ENCODE data around the gene ZBTB7C.

Gene ZBTB7C

DNA sequence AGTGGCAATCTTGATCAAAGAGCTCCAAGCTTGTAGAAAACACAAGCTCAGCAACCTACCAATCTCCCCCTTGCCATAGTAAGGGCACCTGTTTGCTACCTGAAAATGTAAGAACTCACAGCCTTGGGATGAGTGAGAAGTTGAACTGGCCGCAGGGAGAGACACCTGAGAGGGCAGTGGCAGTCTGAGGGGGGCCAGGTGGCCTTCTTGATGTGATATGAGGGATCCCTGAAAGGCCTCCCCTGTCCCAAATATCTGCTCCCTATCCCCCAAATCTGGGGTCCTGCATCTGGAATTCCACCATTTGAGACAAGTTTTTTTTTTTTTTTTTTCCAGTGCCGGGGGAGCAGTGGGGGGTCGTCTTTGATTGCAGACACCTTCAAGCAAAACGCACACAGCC lies 248.6 kb downstream of the ZBTB7C start:
- H3K4me1 ChIP-seq (ENCODE audit: control insufficient read depth, insufficient read depth, low read length) = peaks cover 26% of the 10 kb centered on the region
- H3K9ac ChIP-seq (ENCODE audit: low read length) = no peak overlapping the region
- peak overlapping the region; percentile 67; the same call in 1 of the 2 replicates for H3K4me3 ChIP-seq (ENCODE audit: low read depth, low read length)
- H3K27ac ChIP-seq (ENCODE audit: low read depth, low read length) = no peak overlapping the region
- no peaks in the 10 kb centered on the region for H3K9me3 ChIP-seq (ENCODE audit: control insufficient read depth, insufficient read depth, low read depth, low read length)
- H3K36me3 ChIP-seq (ENCODE audit: control insufficient read depth, insufficient read depth, low read length) = no peaks in the 10 kb centered on the region
- H3K27me3 ChIP-seq (ENCODE audit: control insufficient read depth, insufficient read depth, low read length) = peaks cover 47% of the 10 kb centered on the region

DNA sequence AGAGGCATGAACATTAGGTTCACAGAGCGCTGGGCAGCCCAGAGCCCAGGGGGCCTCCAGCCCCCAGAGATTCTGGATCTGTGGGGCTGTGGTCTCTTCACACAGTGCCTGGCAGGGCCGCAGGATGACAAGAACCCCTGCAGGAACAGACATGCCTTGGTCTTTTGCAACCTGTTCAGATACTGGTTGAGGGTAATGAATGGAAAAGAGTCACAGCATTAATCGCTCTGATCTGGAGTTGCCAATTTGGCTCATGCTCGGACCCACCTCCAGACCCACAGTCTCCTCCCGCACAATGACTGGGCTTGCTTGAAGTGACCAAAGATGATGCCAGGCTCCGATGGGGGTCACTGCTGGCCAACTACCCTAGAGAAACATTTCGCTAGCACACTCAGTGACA lies 249.4 kb downstream of the ZBTB7C start:
- Histone ChIP-seq H3K36me3 (ENCODE audit: control insufficient read depth, insufficient read depth, low read length) (no peaks in the 10 kb centered on the region), H3K27me3 (ENCODE audit: control insufficient read depth, insufficient read depth, low read length) (peaks cover 47% of the 10 kb centered on the region), H3K9ac (ENCODE audit: low read length) (no peak overlapping the region), H3K4me3 (ENCODE audit: low read depth, low read length) (no peak overlapping the region), H3K9me3 (ENCODE audit: control insufficient read depth, insufficient read depth, low read depth, low read length) (no peaks in the 10 kb centered on the region), H3K27ac (ENCODE audit: low read depth, low read length) (no peak overlapping the region), H3K4me1 (ENCODE audit: control insufficient read depth, insufficient read depth, low read length) (peaks cover 19% of the 10 kb centered on the region)

DNA sequence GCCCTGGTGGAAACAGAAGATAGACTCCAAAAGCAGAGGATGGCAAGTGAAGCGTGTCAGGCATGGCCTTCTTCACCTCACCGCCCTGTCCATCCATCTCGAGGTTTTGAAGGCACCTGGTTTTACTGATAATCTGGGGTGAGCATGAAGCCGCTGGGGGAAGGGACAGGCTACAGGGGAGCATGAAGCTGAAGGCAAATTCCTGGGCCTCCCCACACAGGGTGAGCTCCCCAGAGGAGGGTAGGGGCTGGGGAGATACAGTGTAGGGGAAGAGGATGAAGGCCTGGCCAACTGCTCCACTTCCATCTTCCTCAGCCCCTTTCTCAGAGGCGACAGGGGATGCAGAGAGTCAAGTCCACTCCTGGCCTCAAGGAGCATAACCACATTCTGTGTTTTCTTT lies 250.5 kb downstream of the ZBTB7C start:
- Histone ChIP-seq H3K4me1 (ENCODE audit: control insufficient read depth, insufficient read depth, low read length) (peaks cover 16% of the 10 kb centered on the region), H3K9ac (ENCODE audit: low read length) (no peak overlapping the region), H3K36me3 (ENCODE audit: control insufficient read depth, insufficient read depth, low read length) (no peaks in the 10 kb centered on the region), H3K27ac (ENCODE audit: low read depth, low read length) (no peak overlapping the region), H3K27me3 (ENCODE audit: control insufficient read depth, insufficient read depth, low read length) (peaks cover 47% of the 10 kb centered on the region), H3K4me3 (ENCODE audit: low read depth, low read length) (no peak overlapping the region), H3K9me3 (ENCODE audit: control insufficient read depth, insufficient read depth, low read depth, low read length) (no peaks in the 10 kb centered on the region)

DNA sequence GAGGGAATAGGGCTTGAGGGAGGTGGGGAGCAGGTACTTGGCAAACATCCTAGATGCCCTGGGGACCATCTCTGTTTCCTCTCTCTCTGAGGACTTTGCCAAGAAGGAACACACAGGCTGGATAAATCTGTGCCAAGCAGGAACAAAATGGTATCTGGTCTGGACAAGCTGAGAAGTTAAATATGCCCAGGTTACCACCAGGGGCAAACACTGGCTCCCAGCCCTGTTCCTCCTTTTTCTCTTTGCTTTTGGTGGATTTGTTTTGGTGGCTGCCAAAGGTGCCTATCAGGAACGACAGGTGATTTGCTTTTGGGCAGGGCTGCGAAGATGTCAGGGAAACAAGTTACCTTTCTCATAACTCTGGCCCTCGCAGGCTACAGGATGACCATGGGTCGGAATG lies 251.2 kb downstream of the ZBTB7C start:
- H3K36me3 ChIP-seq (ENCODE audit: control insufficient read depth, insufficient read depth, low read length) = no peaks in the 10 kb centered on the region
- H3K4me1 ChIP-seq (ENCODE audit: control insufficient read depth, insufficient read depth, low read length) = peaks cover 10% of the 10 kb centered on the region
- H3K27ac ChIP-seq (ENCODE audit: low read depth, low read length) = no peak overlapping the region

DNA sequence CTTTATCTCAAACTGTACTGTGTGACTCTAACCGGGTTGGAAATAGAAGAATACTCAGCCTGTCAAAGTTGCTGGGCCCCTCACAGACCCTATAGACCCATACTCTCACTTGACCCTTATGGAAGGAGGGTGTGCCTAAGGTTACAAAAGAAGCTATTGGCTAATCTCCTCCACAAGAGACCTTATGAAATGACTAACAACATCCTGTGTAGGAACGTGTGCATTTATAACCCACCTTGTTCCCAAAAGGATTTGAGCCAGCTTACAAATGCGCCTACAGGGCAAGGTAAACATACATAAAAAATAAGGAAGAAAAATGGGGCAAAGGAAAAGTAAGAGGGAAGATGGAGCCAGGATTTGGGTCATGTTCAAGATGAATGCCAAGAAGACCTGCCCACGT lies 253.3 kb downstream of the ZBTB7C start:
- Histone ChIP-seq H3K9me3 (ENCODE audit: control insufficient read depth, insufficient read depth, low read depth, low read length) (no peaks in the 10 kb centered on the region), H3K36me3 (ENCODE audit: control insufficient read depth, insufficient read depth, low read length) (no peaks in the 10 kb centered on the region), H3K4me1 (ENCODE audit: control insufficient read depth, insufficient read depth, low read length) (no peaks in the 10 kb centered on the region; the same call in 1 of the 2 replicates), H3K9ac (ENCODE audit: low read length) (no peak overlapping the region), H3K4me3 (ENCODE audit: low read depth, low read length) (no peak overlapping the region), H3K27me3 (ENCODE audit: control insufficient read depth, insufficient read depth, low read length) (peaks cover 40% of the 10 kb centered on the region), H3K27ac (ENCODE audit: low read depth, low read length) (no peak overlapping the region)

More for the DNA sequence above, 251.2 kb downstream of the ZBTB7C start:
- H3K4me3 ChIP-seq (ENCODE audit: low read depth, low read length) = no peak overlapping the region
- no peak overlapping the region for H3K9ac ChIP-seq (ENCODE audit: low read length)
- H3K9me3 ChIP-seq (ENCODE audit: control insufficient read depth, insufficient read depth, low read depth, low read length) = no peaks in the 10 kb centered on the region
- H3K27me3 ChIP-seq (ENCODE audit: control insufficient read depth, insufficient read depth, low read length) = peaks cover 46% of the 10 kb centered on the region

DNA sequence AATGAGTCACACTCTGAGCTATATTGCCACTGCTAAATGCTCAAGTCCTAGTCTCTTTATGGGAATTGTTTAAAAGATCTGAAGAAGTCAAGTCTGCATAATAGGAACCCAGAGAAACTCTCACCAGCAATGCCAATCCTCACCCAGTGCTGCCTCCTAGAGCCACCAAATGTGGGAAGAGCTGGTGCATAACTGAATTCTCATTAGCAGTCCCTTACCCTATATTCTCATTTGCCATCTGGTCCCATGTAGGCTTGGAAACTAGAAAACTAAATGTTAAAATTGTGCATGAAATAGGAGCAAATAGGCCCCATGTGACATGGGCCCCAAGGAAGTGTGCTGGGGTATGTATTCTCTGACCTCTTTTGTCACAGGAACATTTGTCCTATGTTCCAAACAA lies 254.4 kb downstream of the ZBTB7C start:
- Histone ChIP-seq H3K27ac (ENCODE audit: low read depth, low read length) (no peak overlapping the region), H3K9me3 (ENCODE audit: control insufficient read depth, insufficient read depth, low read depth, low read length) (no peaks in the 10 kb centered on the region), H3K27me3 (ENCODE audit: control insufficient read depth, insufficient read depth, low read length) (peaks cover 30% of the 10 kb centered on the region), H3K9ac (ENCODE audit: low read length) (no peak overlapping the region), H3K4me1 (ENCODE audit: control insufficient read depth, insufficient read depth, low read length) (no peaks in the 10 kb centered on the region; the same call in 1 of the 2 replicates), H3K36me3 (ENCODE audit: control insufficient read depth, insufficient read depth, low read length) (no peaks in the 10 kb centered on the region), H3K4me3 (ENCODE audit: low read depth, low read length) (no peak overlapping the region)

DNA sequence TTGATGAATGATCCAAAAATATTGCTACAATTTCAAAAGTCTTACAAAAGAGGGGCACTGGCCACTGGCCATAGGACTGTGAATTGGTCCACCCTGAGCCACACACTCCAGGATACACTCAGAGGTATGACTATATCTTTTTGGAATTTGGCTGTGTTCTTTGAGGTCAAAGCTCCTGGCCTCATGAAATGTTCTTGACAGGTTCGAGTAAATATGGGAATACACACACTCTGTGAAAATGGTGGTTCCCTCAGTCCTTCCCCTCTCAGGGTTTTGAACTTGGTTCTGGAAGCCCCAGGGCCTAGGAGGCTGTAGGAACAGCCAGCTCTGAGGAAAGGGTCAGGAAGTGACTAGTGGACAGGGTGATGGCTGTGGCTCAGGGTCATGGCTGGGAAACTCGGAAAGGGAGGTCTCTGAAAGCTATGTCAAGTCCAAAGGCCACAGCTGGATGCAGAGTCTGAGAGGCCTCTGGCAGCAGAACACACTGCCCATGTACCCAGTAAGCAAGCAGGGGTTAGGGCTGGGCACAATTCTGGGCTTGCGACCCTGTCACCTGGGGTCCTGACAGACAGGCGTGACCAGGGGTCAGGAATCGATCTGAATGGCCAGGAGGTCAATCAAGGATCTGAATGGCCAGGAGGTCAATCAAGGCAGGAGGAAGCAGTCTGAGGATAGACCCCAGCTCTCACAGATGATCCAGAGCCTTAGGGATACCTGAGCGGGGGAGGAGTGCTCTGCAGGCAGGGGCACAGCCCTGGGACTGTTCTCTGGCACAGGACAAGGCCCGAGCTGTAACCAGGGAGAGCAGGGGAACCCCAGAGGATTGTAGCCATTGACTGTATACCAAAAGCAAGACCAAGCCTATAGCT lies 255.3 kb downstream of the ZBTB7C start:
- Histone ChIP-seq H3K27ac (ENCODE audit: low read depth, low read length) (no peak overlapping the region), H3K36me3 (ENCODE audit: control insufficient read depth, insufficient read depth, low read length) (no peaks in the 10 kb centered on the region), H3K27me3 (ENCODE audit: control insufficient read depth, insufficient read depth, low read length) (peaks cover 20% of the 10 kb centered on the region), H3K9ac (ENCODE audit: low read length) (no peak overlapping the region), H3K9me3 (ENCODE audit: control insufficient read depth, insufficient read depth, low read depth, low read length) (no peaks in the 10 kb centered on the region), H3K4me3 (ENCODE audit: low read depth, low read length) (no peak overlapping the region), H3K4me1 (ENCODE audit: control insufficient read depth, insufficient read depth, low read length) (no peaks in the 10 kb centered on the region; the same call in 1 of the 2 replicates)

DNA sequence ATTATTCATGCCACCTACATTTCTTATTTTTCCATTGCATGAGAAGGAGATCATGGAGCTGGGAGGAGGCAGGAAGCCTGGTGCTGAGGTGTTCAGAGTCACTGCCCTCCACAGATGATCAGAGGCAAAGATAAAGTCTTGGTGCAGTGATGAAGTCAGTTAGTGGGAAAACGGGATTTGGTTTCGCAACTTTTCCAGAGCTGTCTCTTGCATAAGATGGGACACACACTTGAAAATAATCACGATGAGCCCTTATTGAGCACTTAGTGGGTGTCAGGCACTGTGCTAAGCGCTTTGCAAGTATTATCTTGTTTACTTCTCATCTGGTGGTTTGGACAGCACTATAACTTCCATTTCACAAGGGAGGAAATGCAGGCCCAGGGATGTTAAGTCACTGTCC lies 256.6 kb downstream of the ZBTB7C start:
- Histone ChIP-seq H3K9ac (ENCODE audit: low read length) (no peak overlapping the region), H3K27ac (ENCODE audit: low read depth, low read length) (no peak overlapping the region), H3K27me3 (ENCODE audit: control insufficient read depth, insufficient read depth, low read length) (peaks cover 7% of the 10 kb centered on the region), H3K36me3 (ENCODE audit: control insufficient read depth, insufficient read depth, low read length) (no peaks in the 10 kb centered on the region), H3K4me1 (ENCODE audit: control insufficient read depth, insufficient read depth, low read length) (no peaks in the 10 kb centered on the region; the same call in 1 of the 2 replicates), H3K9me3 (ENCODE audit: control insufficient read depth, insufficient read depth, low read depth, low read length) (no peaks in the 10 kb centered on the region), H3K4me3 (ENCODE audit: low read depth, low read length) (no peak overlapping the region)

DNA sequence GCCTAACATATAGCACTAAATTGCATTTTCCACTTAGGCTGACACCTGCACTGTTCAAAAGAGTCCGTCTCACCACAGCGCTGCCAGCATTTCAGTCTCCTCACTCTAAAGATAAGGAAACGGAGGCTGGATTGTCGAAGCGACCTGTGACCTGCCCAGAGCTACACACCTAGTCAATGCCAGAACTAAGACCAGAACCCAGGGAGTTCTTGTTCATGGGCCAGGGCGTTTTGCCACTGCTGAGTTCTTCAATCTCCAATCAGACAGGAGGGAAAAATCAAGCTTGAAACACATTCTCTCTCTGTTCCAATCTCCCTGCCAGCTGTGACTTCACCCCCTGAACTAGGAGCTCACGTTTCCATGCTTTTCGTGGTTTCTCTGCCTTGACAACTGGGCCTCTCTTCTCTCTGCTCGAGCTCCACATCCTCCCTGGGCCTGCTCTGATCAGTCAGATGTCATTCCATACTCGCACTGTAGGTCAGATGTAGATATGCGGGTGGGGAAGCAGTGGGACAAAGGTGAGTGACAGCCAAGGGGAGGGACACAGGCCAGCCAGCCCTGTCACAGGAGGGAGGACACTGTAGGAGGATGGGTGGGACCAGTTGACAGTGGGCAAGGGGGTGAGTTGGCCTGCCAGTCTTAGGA lies 257.6 kb downstream of the ZBTB7C start:
- H3K4me1 ChIP-seq (ENCODE audit: control insufficient read depth, insufficient read depth, low read length) = no peaks in the 10 kb centered on the region; the same call in 1 of the 2 replicates
- no peaks in the 10 kb centered on the region for H3K9me3 ChIP-seq (ENCODE audit: control insufficient read depth, insufficient read depth, low read depth, low read length)
- no peaks in the 10 kb centered on the region for H3K36me3 ChIP-seq (ENCODE audit: control insufficient read depth, insufficient read depth, low read length)
- no peak overlapping the region for H3K9ac ChIP-seq (ENCODE audit: low read length)
- no peak overlapping the region for H3K4me3 ChIP-seq (ENCODE audit: low read depth, low read length)
- peaks cover 2% of the 10 kb centered on the region; the same call in 1 of the 2 replicates for H3K27me3 ChIP-seq (ENCODE audit: control insufficient read depth, insufficient read depth, low read length)
- no peak overlapping the region for H3K27ac ChIP-seq (ENCODE audit: low read depth, low read length)

DNA sequence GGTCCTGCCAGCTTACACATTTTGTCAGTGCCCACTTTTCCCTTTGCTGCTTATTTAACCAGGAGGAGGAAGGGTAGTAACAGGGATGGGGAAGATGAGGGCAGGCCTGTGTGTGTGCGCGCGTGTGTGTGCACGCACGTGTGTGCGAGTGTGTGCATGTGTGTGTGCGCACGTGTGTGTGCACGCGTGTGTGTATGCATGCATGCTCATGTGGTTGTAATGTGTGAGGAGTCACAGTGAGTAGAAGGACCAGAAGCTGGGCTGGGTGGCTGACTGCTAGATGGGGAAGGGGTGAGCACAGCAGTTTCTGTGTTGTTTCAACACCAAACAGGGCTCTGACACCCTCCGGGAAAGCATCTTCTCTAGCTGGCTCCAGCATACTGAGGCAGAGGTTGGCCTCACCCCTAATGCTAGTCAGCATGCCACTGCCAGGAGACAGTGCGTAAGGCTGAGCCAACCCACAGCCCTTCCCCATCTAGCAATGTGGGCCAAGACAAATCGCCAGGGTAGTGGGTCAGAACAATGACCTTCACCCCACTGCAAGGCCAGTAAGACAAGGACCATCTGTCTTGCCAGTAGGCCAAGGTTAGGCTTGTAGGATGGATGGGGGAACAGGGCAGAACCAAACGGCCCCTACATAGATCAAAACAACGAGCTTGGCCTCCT lies 260.0 kb downstream of the ZBTB7C start:
- Histone ChIP-seq H3K4me3 (ENCODE audit: low read depth, low read length) (no peak overlapping the region), H3K4me1 (ENCODE audit: control insufficient read depth, insufficient read depth, low read length) (no peaks in the 10 kb centered on the region; the same call in 1 of the 2 replicates), H3K9me3 (ENCODE audit: control insufficient read depth, insufficient read depth, low read depth, low read length) (no peaks in the 10 kb centered on the region), H3K9ac (ENCODE audit: low read length) (no peak overlapping the region), H3K27me3 (ENCODE audit: control insufficient read depth, insufficient read depth, low read length) (no peaks in the 10 kb centered on the region), H3K36me3 (ENCODE audit: control insufficient read depth, insufficient read depth, low read length) (no peaks in the 10 kb centered on the region), H3K27ac (ENCODE audit: low read depth, low read length) (no peak overlapping the region)

DNA sequence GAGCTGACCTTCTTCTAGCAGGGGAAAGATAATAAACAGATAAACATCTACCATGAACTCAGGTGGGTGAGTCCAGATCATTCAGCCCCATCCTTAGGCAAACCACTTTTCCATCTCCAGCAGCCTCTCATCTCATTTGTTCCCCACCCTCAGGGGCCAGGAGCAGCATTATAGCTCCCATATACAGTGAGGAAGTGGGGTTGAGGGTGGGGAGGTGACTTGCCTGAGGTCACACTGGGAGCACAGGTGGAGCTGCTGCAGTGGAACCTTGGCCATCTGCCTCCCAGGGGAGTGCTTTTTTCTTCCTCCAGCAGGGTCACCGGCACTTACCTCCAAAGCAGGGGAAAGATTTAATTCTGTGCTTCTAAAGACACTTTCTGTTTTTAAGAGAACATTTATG lies 266.2 kb downstream of the ZBTB7C start:
- no peak overlapping the region for H3K4me3 ChIP-seq (ENCODE audit: low read depth, low read length)
- H3K4me1 ChIP-seq (ENCODE audit: control insufficient read depth, insufficient read depth, low read length) = peaks cover 3% of the 10 kb centered on the region; the same call in 1 of the 2 replicates
- H3K9me3 ChIP-seq (ENCODE audit: control insufficient read depth, insufficient read depth, low read depth, low read length) = no peaks in the 10 kb centered on the region
- no peak overlapping the region for H3K27ac ChIP-seq (ENCODE audit: low read depth, low read length)
- no peaks in the 10 kb centered on the region for H3K36me3 ChIP-seq (ENCODE audit: control insufficient read depth, insufficient read depth, low read length)
- H3K27me3 ChIP-seq (ENCODE audit: control insufficient read depth, insufficient read depth, low read length) = peaks cover 25% of the 10 kb centered on the region
- H3K9ac ChIP-seq (ENCODE audit: low read length) = no peak overlapping the region
